VCaP (cell line): Measurements from ENCODE around the gene GTF2E1.

Source experiments
- H3K27ac ChIP-seq: fragments of 450-650 bp; 2 replicates; pipeline ENCODE4 v1.5.1; 2017
- TF ChIP-seq, protein P1 (sequence below): fragments of 450-650 bp; conservative IDR thresholded peaks from 2 replicates; pipeline ENCODE4 v1.5.1; 2017; ENCODE audit warnings: mild to moderate bottlenecking, moderate library complexity

The GTF2E1 gene

DNA sequence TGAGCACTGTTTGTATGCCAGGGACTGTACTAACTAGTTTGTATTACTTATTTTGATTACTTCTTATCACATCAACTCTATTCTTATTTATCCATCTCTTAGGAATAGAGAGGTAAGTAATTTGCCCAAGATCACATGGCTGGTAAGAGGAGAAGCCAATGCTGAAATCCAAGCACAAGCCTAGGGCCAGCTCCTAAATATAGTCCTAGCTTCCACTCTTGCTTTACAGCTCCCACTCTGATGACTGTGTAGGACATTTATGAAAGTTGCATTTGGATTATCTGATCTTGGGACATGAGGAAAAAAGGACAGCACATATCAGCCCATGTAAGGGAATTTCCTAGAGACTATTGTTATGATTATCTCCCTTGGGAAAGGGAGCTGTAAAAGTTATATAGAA lies 58.1 kb downstream of the GTF2E1 start:
- peak overlapping the region; percentile 61; the same call in 1 of the 2 replicates for H3K27ac ChIP-seq
- TF ChIP-seq, protein P1, sequence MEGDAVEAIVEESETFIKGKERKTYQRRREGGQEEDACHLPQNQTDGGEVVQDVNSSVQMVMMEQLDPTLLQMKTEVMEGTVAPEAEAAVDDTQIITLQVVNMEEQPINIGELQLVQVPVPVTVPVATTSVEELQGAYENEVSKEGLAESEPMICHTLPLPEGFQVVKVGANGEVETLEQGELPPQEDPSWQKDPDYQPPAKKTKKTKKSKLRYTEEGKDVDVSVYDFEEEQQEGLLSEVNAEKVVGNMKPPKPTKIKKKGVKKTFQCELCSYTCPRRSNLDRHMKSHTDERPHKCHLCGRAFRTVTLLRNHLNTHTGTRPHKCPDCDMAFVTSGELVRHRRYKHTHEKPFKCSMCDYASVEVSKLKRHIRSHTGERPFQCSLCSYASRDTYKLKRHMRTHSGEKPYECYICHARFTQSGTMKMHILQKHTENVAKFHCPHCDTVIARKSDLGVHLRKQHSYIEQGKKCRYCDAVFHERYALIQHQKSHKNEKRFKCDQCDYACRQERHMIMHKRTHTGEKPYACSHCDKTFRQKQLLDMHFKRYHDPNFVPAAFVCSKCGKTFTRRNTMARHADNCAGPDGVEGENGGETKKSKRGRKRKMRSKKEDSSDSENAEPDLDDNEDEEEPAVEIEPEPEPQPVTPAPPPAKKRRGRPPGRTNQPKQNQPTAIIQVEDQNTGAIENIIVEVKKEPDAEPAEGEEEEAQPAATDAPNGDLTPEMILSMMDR: no peak

DNA sequence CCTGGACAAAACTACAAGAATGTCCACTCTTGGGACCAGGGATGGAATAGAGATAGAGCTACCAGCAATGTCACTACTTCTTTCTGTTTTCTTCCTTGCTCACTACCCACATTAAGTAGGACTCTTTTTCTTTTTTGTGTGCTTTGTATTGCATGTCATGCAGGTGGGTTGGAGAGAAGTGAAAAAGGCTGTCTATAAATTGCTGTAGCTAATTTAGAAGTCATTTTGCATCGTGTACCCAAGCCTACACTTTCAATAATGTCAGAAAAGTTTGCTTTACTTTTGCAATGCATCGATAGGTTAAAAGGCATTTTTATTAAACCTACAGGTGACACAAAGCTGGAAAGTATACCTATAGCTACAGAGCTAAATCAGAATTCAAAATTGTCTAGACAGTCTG lies 58.9 kb downstream of the GTF2E1 start:
- TF ChIP-seq, protein P1: no peak
- H3K27ac ChIP-seq: peak overlapping the region; percentile 61

DNA sequence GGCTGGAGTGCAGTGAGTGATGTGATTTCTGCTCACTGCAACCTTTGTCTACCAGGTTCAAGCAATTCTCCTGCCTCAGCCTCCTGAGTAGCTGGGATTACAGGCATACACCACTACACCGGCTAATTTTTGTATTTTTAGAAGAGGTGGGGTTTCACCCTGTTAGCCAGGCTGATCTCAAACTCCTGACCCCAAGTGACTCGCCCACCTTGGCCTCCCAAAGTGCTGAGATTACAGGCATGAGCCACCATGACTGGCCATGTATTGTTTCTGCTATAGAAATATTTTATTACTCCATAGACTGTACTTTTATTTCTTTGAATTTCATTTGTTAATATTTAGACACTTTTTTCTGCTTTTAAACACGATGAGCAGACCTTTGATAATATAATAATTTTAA lies 60.4 kb downstream of the GTF2E1 start:
- peak overlapping the region; percentile 61 for H3K27ac ChIP-seq
- TF ChIP-seq, protein P1: no peak

DNA sequence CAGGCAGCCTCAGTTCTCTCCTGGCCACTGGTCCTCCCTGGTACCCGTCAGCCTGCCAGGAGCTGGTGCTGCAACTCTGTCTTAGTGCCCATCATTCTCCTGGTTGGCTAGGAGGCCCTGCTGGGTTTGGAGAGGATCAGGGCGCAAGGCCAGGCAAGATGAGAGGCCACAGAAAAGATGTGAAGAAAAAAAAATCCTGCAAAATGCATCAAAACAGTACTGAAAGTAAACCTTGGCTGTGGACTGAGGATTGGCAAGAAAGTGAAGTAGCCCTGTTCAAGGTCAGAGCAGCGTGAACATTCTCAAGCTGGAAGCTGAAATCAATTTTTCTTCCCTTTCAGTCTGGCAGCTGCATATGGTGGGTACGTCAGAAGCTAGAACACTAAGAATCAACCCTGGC lies 74.2 kb downstream of the GTF2E1 start:
- TF ChIP-seq, protein P1: no peak
- H3K27ac ChIP-seq: no peak overlapping the region

DNA sequence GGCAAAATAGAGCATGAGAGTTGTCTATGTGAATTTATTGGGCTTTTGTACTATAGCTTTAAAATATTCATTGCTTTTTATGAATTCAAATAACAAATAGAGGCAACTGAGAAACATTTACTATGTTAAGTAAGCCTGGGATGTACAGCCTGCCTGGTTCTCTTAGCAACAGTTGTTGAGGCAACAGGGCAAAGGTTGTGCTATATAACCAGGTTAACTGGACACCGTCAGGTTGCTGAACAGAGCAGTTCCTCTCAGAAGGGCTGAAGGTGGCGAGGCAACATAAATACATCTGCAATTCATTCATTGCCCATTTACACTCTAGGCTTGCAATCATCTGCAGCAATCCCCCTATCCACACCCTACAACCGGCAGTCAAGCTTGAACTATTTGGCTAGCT lies 78.2 kb downstream of the GTF2E1 start:
- no peak overlapping the region for H3K27ac ChIP-seq

DNA sequence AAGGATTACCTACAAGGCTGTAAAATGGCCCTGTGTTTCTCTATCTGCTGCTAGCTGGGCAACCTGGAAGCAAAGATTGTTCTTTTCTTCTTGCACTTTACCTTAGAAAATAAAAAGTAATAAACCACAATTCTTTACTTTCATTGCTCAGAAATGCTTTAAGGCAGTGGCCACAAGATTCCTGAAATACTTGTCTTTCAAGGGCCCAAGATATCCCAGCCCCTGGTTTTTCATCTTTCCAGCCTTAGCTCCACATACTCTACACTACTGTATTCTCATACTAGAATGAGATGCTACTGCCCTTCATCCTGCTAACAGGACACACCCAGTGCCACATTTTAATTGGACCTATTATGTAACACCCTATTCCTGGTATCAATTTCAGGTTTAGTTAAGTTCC lies 78.9 kb downstream of the GTF2E1 start:
- TF ChIP-seq, protein P1: no peak

More for the DNA sequence above, 78.2 kb downstream of the GTF2E1 start:
- TF ChIP-seq, protein P1: no peak

DNA sequence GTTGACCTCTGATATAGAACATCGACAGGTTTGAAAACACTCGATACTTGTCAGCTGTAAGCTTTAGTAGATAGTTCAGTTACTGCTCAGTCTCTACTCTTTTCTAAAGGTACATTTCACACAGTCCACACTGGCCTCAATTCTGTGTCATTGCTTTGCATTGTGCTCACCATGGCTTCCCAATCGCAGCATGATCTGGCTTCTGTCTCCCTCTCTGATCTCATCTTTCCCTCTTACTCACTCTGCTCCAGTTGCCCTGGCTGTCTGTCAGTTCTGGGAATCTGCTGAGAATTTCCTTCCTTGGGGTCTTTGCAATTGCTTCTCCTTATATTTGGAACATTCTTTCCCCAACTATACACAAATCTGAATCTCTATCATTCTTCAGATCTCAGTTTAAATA lies 80.6 kb downstream of the GTF2E1 start:
- no peak overlapping the region for H3K27ac ChIP-seq

More for the DNA sequence above, 78.9 kb downstream of the GTF2E1 start:
- H3K27ac ChIP-seq: no peak overlapping the region

More for the DNA sequence above, 80.6 kb downstream of the GTF2E1 start:
- TF ChIP-seq, protein P1: no peak
